Glutamatergic neuron (in vitro differentiated cells): ENCODE measurements around the gene PRKG1. TPM values are rescaled to one million over a fixed set of nuclear protein-coding genes. Genes with fewer than 3 reads are reported as not detected.

Source experiments
- DNase-seq: peaks from one replicate; pipeline ENCODE4 v3.0.0; 2022
- H3K27ac Mint-ChIP-seq: one replicate; pipeline ENCODE4 v1.8.0; 2020; ENCODE audit warnings: mild to moderate bottlenecking, mixed read lengths, inconsistent platforms; ENCODE audit not compliant: unreplicated experiment
- H3K27me3 Mint-ChIP-seq: one replicate; pipeline ENCODE4 v1.8.0; 2020; ENCODE audit warnings: mild to moderate bottlenecking, moderate library complexity, mixed read lengths, inconsistent platforms; ENCODE audit not compliant: unreplicated experiment
- H3K36me3 Mint-ChIP-seq: one replicate; pipeline ENCODE4 v1.8.0; 2020; ENCODE audit warnings: mild to moderate bottlenecking, mixed read lengths, inconsistent platforms; ENCODE audit not compliant: unreplicated experiment
- H3K4me1 Mint-ChIP-seq: one replicate; pipeline ENCODE4 v1.8.0; 2020; ENCODE audit warnings: mild to moderate bottlenecking, low read depth, mixed read lengths, inconsistent platforms; ENCODE audit not compliant: unreplicated experiment
- H3K4me3 Mint-ChIP-seq: one replicate; pipeline ENCODE4 v1.8.0; 2020; ENCODE audit warnings: mild to moderate bottlenecking, mixed read lengths, inconsistent platforms; ENCODE audit not compliant: unreplicated experiment
- H3K9me3 Mint-ChIP-seq: one replicate; pipeline ENCODE4 v1.8.0; 2020; ENCODE audit warnings: mild to moderate bottlenecking, moderate library complexity, mixed read lengths, inconsistent platforms; ENCODE audit not compliant: unreplicated experiment
- total RNA-seq: library from RNA; stranded (reverse); fragmentation: NEBNext Ultra II Directional; extraction: Animal tissue kit (Norgen Biotek cat#: 25700); gene quantifications from one replicate; pipeline ENCODE4 v1.2.1, GENCODE V29; 2021; ENCODE audit not compliant: unreplicated experiment
- TF ChIP-seq, protein P1 (sequence below): fragments of 200-600 bp; sonication (generic); IDR thresholded peaks from one replicate; pipeline ENCODE4 v1.5.0; 2021; ENCODE audit not compliant: partially characterized antibody, unreplicated experiment

Gene PRKG1
- total RNA-seq, 1 donor from 2014 or later: 52.7 TPM

DNA sequence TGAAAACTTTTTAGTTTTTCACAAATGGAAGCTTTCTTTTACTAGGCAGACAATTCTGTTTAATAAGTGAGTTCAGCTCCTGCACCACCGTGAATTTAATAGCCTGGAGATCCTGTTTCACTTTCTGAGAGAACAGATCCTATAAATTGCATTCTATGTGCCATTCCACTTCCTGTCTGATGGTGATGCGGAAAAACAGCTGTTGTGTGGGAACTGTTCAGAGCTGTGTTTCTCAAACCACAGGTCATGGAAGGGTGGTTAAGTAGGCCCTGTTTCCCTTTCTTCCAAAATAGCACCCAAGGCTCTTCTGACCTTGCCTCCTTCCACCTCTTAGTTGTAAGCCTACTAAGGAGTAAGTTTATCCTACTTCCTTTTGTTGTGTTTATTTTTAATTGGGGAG is 1142.6 kb downstream of the PRKG1 start:
- Mint-ChIP-seq H3K4me1 (peaks cover 41% of the 10 kb centered on the region), H3K9me3 (peaks cover 4% of the 10 kb centered on the region), H3K27me3 (peaks cover 2% of the 10 kb centered on the region), H3K36me3 (no peaks in the 10 kb centered on the region), H3K4me3 (no peak overlapping the region), H3K27ac (no peak overlapping the region)
- no peak for DNase-seq
- TF ChIP-seq, protein P1, sequence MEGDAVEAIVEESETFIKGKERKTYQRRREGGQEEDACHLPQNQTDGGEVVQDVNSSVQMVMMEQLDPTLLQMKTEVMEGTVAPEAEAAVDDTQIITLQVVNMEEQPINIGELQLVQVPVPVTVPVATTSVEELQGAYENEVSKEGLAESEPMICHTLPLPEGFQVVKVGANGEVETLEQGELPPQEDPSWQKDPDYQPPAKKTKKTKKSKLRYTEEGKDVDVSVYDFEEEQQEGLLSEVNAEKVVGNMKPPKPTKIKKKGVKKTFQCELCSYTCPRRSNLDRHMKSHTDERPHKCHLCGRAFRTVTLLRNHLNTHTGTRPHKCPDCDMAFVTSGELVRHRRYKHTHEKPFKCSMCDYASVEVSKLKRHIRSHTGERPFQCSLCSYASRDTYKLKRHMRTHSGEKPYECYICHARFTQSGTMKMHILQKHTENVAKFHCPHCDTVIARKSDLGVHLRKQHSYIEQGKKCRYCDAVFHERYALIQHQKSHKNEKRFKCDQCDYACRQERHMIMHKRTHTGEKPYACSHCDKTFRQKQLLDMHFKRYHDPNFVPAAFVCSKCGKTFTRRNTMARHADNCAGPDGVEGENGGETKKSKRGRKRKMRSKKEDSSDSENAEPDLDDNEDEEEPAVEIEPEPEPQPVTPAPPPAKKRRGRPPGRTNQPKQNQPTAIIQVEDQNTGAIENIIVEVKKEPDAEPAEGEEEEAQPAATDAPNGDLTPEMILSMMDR: no peak

DNA sequence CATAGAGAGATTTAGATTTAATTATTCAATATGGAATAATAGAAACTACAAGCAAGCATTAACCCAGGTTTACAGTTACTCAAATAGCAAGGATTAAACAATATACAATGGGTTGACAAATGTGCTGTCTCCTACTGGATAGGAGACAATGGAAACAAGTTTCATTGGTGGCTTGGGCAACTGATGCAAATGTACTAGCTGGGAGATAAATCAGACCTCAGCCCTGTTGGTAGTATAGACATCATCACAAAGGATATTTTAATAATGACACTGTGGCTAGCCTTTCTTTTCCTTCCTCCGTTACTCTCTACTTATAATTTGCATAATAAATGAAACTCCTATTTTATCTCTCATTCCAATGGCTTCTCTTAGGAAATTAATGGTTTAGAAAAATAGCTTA is 1143.2 kb downstream of the PRKG1 start:
- peak overlapping the region; percentile 64 for H3K27ac Mint-ChIP-seq
- H3K9me3 Mint-ChIP-seq: peaks cover 5% of the 10 kb centered on the region
- no peaks in the 10 kb centered on the region for H3K36me3 Mint-ChIP-seq
- TF ChIP-seq, protein P1: no peak
- peaks cover 42% of the 10 kb centered on the region for H3K4me1 Mint-ChIP-seq
- DNase-seq: no peak
- no peak overlapping the region for H3K4me3 Mint-ChIP-seq
- peaks cover 9% of the 10 kb centered on the region for H3K27me3 Mint-ChIP-seq

DNA sequence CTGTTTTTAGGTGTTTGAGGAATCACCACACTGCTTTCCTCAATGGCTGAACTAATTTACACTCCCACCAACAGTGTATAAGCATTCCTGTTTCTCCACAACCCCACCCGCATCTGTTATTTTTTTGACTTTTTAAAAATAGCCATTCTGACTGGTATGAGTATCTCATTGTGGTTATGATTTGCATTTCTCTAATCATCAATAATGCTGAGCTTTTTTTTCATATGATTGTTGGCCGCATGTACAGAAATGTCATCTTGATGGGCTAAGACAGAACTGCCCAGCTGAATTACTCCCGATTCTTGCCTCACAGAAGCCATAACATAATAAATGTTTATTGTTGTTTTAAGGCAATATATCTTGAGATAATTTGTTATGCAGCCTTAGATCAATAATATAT is 1146.7 kb downstream of the PRKG1 start:
- Mint-ChIP-seq H3K4me3 (no peak overlapping the region), H3K9me3 (peaks cover 6% of the 10 kb centered on the region), H3K36me3 (no peaks in the 10 kb centered on the region), H3K4me1 (peaks cover 36% of the 10 kb centered on the region), H3K27ac (no peak overlapping the region), H3K27me3 (peaks cover 9% of the 10 kb centered on the region)
- TF ChIP-seq, protein P1: no peak
- DNase-seq: no peak

DNA sequence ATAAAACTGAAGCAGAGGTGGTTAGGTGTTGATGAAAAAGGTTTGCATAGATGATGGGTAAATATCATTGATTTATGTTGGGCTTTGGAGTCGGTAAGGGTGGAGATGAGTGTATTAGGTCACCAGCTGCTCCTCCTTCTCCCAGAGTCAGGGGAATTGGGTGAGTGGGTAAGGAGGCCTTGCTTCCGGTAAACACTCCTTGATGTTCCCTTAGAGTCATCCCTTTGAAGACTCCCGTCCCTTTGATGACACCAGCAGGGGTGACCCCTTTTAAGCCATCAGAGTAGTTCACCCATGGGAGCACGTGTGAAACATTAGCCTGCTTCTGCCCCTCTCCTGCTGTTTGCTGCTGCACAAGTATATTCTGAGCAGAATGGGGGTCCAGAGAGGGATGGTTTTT is 1147.6 kb downstream of the PRKG1 start:
- H3K27me3 Mint-ChIP-seq: peaks cover 9% of the 10 kb centered on the region
- peaks cover 28% of the 10 kb centered on the region for H3K4me1 Mint-ChIP-seq
- H3K27ac Mint-ChIP-seq: peak overlapping the region; percentile 91
- H3K4me3 Mint-ChIP-seq: peak overlapping the region; percentile 58
- TF ChIP-seq, protein P1: no peak
- DNase-seq: peak; percentile 52
- H3K9me3 Mint-ChIP-seq: peaks cover 6% of the 10 kb centered on the region
- no peaks in the 10 kb centered on the region for H3K36me3 Mint-ChIP-seq

DNA sequence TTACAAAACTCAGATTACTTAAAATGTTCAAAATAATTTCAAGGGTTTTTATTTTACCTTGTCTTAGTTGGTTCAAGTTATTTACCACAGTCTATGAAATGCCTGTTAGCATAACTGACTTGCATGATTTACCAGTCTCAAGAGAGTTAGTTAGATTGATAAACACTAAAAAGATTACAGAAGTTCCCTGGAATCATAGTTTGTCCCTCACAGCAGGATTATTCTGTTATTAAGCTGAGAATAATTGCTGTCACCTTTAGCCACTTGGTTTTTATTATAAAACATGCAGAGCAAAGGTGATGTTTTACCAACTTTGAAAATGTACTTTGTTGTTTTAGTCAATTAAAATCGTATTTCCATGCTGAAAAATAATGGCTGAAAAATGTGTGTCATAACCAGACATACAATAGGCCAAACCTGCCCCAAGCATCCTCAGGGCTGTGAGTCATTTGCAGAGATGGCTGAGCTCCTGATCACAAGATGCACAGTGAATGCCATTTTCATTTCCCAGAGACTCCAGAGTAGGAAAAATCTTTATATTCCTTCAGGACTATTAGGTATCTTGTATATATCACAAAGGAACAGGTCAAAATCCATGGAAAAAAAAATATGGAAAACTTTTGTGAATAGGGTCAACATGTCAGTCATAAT is 1152.0 kb downstream of the PRKG1 start:
- H3K36me3 Mint-ChIP-seq: no peaks in the 10 kb centered on the region
- H3K4me3 Mint-ChIP-seq: no peak overlapping the region
- H3K4me1 Mint-ChIP-seq: peaks cover 20% of the 10 kb centered on the region
- DNase-seq: no peak
- H3K9me3 Mint-ChIP-seq: peaks cover 7% of the 10 kb centered on the region
- H3K27ac Mint-ChIP-seq: no peak overlapping the region
- TF ChIP-seq, protein P1: no peak
- peaks cover 11% of the 10 kb centered on the region for H3K27me3 Mint-ChIP-seq
